Measurements from ENCODE around the gene SNX14.

Gene SNX14

DNA sequence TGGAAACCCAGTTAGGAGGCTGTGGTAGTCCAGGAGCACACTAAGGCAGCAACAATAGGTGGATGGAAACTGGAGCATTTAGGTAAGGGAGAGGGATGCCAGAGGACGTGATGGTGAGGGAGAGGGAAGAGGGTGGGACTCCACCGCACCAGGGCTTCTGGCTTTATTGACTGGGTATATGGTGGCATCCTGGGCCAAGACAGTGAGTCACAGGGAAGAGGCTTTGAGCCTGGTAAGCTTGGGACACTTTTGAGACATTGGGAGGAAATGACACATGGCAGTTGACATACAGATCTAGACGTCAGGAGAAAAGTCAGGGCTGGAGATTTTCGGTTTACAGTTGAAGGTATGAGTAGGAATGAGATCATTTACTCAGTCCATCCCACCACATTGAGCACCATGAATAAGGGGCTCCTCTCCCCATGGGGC lies 128.9 kb downstream of the SNX14 start:
- no peak for DNase-seq (ENCODE audit: low read depth in 3 of 3, low spot score in 1 of 3)

DNA sequence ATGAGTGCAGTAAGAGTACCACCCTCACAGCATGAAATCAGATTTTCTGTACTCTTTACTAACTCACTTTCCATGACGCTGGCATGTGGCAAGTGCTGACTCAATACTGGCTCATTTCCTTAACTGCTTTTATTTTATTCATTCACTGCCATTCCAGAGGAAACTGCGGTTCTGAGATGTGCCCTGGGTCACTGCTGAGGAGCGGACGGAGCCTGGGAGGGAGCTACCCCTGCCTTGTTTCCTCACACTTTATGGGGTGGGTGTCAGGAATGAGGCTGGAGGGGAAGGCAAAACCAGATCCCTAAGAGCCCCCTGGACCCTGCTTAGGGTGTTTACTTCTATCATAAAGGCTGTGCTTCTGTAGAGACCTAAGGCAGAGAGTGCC lies 129.4 kb downstream of the SNX14 start:
- no peak for DNase-seq (ENCODE audit: low read depth in 3 of 3, low spot score in 1 of 3)

DNA sequence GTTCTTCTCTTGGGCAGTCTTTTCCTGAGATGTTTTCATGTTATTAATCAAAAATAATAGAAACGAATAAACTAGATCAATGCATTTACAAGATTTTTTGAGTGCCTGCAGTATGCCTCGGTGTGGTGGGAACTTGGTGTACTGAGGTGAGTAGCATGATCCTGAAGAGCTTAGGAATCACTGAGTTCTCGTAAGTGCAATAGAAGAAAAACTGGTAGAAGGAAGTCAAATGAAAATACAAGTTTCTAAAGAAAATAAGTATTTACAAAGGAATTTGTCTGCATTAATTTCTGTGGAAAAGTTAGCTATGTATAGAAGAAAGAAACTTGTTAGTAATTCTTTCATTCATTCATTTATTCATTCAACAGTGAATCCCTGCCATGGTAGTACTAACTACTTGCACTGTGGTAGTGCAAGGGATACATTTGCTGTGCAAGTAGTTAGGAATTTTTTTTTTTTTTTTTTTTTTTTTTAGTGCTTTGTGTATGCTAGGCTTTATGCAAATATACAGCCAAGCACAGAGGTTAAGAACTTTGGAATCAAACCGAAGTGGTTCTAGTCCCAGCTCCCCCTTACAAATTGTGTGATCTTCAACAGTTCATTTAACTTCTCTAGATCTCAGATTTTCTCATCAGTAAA lies 129.9 kb downstream of the SNX14 start:
- DNase-seq (ENCODE audit: low read depth in 3 of 3, low spot score in 1 of 3), result no peak

DNA sequence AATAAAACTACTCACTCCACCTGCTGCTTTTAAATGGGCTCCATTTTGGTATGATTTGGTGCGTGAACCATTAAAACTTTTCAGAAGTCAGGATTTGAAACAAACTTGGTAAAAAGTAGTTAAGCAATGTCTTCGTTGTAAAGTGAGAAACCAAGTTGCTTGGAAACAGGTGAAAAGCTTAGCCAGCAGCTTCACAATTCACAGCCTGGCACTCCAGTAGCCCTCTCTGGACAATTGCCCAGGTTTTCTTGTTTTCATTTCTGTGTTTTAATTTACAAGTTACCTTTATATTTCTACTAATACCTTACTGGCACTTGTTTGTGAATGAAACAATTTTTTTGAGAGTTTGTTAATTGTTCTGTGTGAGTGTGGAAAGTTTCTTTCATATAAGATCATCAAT lies 131.0 kb downstream of the SNX14 start:
- DNase-seq (ENCODE audit: low read depth in 3 of 3, low spot score in 1 of 3), result no peak

DNA sequence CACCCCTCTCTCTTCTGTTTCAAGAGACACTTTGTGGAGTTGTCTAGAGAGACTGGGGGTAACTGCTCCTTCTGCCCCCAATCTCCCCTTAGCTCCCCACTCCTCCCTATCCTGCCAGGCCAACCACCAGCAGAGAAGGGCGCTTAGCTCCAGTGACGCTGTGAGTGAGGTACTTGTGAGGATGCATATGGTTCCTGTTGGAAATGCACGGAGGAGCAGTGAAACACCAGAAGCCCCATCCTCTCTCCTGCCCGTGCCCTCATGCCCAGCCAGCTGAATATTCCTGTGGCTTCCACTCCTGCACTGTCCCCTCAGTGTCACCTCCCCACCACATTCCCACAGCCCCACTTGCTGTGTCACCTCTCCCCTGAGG lies 131.9 kb downstream of the SNX14 start:
- DNase-seq (ENCODE audit: low read depth in 3 of 3, low spot score in 1 of 3), result no peak

DNA sequence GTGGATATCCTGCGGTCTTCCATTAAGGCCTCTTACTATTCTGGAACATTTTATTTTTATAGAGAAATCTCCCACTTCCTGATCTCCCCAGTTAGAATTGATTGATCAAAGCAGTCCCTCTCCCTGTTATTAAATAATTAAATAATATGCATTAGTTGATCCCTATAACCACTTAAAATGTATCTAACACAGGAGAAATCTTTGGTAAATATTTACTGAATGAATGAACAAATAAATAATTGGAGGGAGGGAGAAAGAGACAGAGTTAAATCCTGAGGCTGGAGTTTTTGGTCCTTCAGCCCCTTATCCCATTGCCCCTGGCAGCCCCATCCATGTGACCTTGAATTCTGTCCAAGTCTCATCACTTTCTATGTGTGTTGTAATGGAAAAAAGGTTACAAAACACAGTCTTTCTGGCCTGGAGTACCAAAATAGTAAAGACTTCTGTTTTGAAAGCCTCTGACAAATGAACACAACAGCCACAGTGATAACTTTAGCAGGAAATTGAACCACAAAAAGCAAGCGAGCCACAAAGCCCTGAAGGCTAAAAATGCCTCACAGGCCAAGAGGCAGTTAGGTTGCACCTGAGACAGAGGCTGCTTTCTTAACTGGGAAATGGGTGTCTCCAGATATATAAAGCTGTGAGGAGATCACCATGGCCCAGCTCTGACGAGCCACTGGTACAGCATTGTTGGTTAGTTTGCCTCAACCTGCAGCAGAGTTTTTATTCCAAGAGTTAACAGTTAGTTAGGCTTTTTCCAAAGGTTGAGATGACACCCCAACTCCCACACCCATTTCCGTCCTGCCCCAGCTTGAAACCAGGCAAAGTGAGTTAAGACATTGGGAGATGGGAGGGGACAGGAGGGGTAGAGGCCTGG lies 132.5 kb downstream of the SNX14 start:
- no peak for DNase-seq (ENCODE audit: low read depth in 3 of 3, low spot score in 1 of 3)

DNA sequence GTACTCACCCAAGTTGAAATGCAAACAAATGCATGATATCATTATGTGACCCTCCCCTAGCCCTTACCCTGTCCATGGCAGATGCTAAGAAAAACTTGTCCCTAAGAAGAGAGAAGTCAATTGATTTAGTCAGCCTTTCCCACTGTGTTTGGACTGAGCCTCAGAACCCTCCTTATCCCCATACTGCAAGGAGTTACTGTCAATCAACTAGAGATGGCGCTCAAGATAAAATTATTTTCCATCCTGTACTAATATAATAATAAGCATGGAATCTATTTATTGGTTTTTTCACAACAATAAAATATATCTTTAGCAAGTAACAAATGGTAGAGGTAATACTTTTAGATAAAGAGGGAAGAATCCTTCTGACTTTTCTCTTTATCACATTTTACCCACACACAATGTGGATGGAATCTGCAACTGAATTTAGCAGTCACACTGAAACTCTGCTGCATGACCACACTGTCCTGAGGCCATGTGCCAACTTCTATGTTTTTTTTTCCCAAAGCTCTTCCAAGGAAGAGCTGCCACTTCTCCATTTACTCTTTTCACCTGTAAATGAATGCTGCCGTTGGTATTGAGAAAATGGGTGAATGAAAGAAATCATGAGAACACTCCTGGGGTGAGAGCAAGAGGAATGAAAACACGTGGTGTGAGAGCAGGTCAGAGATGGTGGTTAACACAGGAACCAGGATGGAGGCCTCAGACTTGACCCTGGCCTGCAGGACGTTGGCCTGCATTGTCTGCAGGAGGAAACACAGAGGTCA lies 133.3 kb downstream of the SNX14 start:
- DNase-seq (ENCODE audit: low read depth in 3 of 3, low spot score in 1 of 3), result no peak

DNA sequence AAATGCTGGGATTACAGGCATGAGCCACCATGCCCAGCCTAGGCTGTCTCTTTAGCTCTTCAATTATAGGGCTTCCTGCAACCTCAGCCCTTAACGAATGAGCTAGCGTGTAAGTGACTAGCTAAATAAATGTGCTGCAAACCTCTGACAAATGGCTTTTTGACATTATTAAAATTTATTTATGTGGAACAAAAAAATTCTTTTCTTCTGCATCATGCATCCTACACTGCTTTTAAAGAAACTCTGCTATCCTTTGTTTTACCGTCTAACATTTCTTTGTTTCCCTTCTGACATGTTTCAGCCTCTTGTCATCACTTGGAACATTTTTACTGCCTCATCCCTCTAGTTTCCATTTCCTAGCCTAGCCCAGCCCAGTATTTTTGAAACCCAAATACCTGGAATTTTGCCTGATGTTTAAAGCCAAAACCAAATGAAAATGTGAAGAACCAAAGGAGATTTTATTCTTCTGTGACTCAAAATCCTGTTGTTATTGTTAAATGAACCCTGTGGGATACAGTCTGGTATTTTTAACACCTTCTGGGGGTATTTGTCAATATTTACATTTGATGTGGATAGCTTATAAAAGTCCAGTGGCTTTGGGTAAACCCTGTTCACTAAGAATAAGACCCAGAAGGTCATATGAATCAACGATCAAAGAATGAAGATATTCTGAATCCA lies 134.3 kb downstream of the SNX14 start:
- DNase-seq (ENCODE audit: low read depth in 3 of 3, low spot score in 1 of 3), result no peak

DNA sequence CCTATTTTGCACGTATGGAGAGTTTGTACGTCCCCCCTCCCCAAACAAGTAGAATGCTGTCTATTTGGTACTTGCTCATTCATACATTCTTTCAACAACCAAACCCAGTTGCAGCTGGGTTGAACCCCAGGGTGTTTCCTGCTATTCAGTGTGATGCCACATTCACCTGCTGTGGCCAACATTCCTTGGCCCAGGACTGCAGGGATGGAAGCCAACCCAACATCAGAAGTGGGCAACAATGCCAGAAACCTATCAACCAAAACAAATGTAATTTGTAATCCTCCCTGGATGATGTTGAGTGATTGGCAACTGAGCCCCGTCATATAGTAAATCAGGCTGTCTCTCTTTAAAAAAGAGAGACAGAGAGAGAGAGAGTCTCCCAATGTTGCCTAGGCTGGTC lies 134.9 kb downstream of the SNX14 start:
- DNase-seq (ENCODE audit: low read depth in 3 of 3, low spot score in 1 of 3), result no peak

DNA sequence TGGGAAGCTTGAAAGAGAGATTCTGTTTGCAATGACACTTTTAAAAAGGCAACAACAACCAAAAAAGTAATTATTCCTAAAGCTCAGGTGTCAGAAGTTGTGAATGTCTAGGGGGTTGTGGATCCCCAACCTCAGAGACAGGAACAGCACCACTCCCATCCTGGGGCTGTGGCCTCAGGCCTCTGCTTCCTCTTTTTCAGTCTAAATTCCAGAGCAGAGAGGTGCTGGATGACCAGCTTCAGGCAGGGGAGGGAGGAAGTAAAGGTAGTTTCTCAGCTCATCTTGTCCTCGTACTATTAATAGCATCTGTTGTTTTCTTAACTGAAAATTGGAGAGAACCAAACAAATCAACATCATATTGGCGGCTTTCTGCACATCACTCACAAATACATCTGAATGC lies 135.5 kb downstream of the SNX14 start:
- no peak for DNase-seq (ENCODE audit: low read depth in 3 of 3, low spot score in 1 of 3)

DNA sequence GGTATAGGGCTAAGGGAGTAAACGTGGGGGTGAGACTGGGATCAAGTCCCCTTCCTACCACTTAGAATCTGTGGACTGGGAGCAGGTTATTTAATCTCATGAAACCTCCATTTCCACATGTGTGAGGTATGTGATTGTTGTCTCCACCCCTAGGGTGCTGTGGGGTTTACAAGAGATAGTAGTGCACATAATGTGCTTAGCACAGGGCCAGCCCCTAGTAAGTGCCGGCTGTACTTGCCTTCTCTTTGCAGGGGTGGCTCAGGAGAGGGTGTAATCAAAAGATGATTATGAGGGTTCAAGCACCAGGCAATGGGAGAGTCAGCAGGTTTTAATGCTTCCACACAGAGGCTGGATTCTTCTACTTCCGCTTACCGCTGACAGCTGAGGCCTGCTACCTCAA lies 136.9 kb downstream of the SNX14 start:
- DNase-seq (ENCODE audit: low read depth in 3 of 3, low spot score in 1 of 3), result no peak
